ENCODE measurements around the gene UBE2C.
"Not testable (repeated sequence)": the region's sequence is repeated elsewhere in the genome, so short reads cannot be mapped to it uniquely, and the experiment has no call there.

Gene UBE2C

DNA sequence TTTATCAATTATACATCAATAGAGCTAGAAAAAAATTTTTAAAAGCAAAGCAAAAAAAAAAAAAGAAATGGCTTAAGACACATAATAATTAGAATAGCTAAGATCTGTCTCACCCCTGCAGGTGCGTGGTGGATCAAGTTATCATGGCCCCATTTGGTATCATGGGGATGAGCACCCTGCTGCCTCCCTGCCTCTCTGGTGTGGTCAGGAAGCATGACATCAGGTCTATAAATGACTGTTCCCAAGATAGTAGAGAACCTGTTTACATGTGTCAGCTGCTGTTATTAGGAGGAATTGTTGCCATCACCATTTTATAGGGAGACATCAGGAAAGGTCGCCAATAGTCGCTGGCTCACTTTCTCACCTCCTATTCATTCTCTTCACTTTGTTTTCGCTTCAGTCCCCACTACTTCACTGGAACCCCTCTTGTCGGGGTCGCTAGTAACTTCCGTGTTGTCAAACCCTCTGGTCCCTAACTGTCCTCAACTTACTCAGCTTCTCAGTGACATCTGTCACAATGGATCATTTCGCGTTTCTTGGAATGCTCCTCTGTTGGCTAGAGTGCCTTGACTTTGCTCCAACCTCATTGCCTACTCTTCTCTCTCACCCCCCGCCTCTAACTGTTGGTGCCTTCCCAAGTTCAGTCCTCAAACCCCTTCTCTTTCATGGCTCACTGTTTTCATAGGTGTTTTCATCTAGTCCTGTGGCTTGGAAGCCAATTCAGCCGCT is 15.9 kb upstream of the UBE2C start:
- no peak overlapping the region for H3K4me3 ChIP-seq (ENCODE audit: low read depth, low read length)
- no peaks in the 10 kb centered on the region for H3K9me3 ChIP-seq
- no peaks in the 10 kb centered on the region for H3K4me1 ChIP-seq
- peaks cover 24% of the 10 kb centered on the region for H3K36me3 ChIP-seq
- DNase-seq = no peak
- no peaks in the 10 kb centered on the region for H3K27me3 ChIP-seq
- TF ChIP-seq, protein P1, sequence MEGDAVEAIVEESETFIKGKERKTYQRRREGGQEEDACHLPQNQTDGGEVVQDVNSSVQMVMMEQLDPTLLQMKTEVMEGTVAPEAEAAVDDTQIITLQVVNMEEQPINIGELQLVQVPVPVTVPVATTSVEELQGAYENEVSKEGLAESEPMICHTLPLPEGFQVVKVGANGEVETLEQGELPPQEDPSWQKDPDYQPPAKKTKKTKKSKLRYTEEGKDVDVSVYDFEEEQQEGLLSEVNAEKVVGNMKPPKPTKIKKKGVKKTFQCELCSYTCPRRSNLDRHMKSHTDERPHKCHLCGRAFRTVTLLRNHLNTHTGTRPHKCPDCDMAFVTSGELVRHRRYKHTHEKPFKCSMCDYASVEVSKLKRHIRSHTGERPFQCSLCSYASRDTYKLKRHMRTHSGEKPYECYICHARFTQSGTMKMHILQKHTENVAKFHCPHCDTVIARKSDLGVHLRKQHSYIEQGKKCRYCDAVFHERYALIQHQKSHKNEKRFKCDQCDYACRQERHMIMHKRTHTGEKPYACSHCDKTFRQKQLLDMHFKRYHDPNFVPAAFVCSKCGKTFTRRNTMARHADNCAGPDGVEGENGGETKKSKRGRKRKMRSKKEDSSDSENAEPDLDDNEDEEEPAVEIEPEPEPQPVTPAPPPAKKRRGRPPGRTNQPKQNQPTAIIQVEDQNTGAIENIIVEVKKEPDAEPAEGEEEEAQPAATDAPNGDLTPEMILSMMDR (IDR thresholded peaks at IDR 0.05; ENCODE audit: low read depth, low read length) = no peak

DNA sequence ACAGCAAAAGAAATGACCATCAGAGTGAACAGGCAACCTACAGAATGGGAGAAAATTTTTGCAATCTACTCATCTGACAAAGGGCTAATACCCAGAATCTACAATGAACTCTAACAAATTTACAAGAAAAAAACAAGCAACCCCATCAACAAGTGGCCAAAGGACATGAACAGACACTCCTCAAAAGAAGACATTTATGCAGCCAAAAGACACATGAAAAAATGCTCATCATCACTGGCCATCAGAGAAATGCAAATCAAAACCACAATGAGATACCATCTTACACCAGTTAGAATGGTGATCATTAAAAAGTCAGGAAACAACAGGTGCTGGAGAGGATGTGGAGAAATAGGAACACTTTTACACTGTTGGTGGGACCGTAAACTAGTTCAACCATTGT is 14.9 kb upstream of the UBE2C start:
- not testable (repeated sequence) for H3K9me3 ChIP-seq; DNase-seq; H3K4me3 ChIP-seq (ENCODE audit: low read depth, low read length); H3K4me1 ChIP-seq; H3K27me3 ChIP-seq
- peaks cover 34% of the 10 kb centered on the region for H3K36me3 ChIP-seq

DNA sequence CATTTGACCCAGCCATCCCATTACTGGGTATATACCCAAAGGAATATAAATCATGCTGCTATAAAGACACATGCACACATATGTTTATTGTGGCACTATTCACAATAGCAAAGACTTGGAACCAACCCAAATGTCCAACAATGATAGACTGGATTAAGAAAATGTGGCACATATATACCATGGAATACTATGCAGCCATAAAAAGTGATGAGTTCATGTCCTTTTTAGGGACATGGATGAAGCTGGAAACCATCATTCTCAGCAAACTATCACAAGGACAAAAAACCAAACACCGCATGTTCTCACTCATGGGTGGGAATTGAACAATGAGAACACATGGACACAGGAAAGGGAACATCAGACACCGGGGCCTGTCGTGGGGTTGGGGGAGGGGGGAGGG is 14.5 kb upstream of the UBE2C start:
- not testable (repeated sequence) for H3K4me1 ChIP-seq; DNase-seq; H3K27me3 ChIP-seq; H3K4me3 ChIP-seq (ENCODE audit: low read depth, low read length); H3K9me3 ChIP-seq
- peaks cover 39% of the 10 kb centered on the region for H3K36me3 ChIP-seq

DNA sequence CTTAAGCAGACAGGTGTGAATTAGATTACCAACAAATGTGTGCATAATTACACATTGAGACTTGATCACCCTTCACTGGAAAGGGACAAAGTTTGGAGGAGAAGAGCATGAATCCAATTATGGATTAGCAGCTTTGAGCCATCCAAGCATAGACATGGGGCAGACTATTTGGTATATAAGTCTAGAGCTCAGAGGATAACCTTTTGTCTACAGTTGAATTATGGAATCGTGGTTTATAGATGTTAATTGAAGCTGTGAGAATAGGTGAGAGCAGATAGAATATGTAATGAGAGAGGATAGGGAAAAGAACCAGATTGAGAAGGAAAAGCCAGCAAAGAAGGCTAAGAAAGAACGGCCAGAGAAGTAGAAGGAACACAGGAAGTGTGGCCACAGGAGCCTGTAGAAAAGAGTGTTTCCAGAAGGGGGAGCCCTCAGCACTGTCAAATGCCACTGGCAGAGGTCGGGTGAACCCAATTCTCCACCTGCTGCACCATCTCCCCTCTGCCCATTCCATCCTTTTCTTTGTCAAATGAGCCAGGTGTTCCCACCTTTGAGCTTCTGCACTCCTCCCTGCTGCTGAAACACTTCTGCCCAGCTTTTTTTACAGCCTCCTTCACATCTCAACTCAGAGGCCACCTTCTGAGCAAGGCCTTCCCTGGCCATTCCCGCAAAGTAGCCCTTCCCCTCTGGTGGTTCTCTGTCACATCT is 13.4 kb upstream of the UBE2C start:
- Histone ChIP-seq H3K4me1 (no peaks in the 10 kb centered on the region), H3K4me3 (ENCODE audit: low read depth, low read length) (no peak overlapping the region), H3K27me3 (no peaks in the 10 kb centered on the region), H3K36me3 (peaks cover 45% of the 10 kb centered on the region), H3K9me3 (no peaks in the 10 kb centered on the region)
- peak; percentile 74 for DNase-seq
- TF ChIP-seq, protein P1 (IDR thresholded peaks at IDR 0.05; ENCODE audit: low read depth, low read length) = peak; percentile 89

DNA sequence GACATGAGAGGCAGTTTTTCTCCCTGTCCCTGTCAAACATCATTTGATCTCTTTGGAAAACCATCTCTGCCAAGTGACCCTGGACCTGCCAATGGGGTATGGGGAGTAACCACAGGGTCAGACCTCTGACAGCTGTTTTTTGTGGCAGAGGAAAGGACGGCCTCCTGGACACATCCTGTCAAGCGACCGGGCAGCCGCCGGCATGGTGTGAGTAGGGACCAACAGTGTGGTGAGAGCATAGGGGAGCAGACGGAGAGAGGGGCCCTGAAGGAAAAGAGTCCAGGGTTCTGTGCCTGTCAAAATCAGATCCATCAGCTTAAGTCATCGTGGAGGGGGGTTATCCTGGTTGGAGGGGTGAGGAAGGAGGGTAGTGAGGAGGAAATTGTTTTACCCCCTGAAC is 10.6 kb upstream of the UBE2C start:
- H3K4me3 ChIP-seq (ENCODE audit: low read depth, low read length) = no peak overlapping the region
- H3K27me3 ChIP-seq = no peaks in the 10 kb centered on the region
- TF ChIP-seq, protein P1 (IDR thresholded peaks at IDR 0.05; ENCODE audit: low read depth, low read length) = no peak
- no peaks in the 10 kb centered on the region for H3K4me1 ChIP-seq
- DNase-seq = no peak
- peaks cover 51% of the 10 kb centered on the region for H3K36me3 ChIP-seq
- no peaks in the 10 kb centered on the region for H3K9me3 ChIP-seq

DNA sequence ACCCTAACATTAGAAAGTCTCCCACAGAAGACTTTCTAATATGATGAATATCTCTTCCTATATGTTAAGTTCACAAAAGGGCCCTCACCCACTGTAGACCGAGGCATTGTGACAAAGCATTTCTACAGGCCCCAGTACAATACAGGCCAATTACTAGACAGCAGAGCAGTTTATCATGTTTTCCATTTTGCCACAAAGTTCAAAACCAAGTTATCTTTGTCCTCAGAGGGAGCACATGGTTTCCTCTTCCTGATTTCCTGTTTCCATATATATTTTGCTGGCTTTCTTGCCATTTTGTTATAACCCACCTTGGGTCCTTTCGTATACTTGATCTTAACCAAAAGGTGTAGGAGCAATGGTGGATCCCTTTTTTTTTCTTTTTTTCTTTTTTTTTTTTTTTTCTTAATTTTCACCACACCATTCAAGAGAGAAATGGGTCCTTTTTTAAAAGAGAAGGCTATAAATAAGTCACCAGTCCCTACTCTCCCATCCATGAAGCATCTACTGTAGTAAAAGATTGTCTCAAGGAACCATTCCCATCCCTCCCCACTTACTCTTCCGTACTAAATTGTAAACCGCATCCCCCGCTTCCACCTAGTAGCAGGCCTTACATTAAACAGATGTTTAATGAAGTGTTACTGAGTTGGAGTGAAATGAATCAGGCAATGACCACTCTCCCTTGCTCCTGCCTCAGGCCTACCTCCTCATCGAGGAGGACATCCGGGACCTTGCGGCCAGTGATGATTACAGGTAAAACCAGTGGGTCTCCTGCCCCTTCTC is 2.1 kb upstream of the UBE2C start:
- Histone ChIP-seq H3K36me3 (peaks cover 43% of the 10 kb centered on the region), H3K27me3 (no peaks in the 10 kb centered on the region), H3K9me3 (no peaks in the 10 kb centered on the region), H3K4me3 (ENCODE audit: low read depth, low read length) (no peak overlapping the region), H3K4me1 (no peaks in the 10 kb centered on the region)
- TF ChIP-seq, protein P1 (IDR thresholded peaks at IDR 0.05; ENCODE audit: low read depth, low read length) = no peak
- no peak for DNase-seq

DNA sequence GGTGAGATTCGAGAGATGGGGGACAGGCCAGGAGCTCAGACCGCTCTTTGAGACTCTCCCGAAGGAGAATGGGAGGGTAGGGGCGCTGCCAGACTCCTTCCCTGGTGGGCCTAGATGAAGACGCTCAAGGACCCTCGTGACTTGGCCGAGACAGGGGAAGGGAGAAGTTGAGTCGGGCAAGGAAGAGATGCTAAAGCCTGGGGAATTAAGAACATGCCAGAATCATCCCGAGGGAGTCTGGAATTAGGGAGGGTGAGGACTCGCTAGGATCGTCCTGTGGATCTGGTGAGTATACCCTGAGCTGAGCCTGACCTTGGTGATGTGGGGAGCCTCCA is 529 bp downstream of the UBE2C start:
- Histone ChIP-seq H3K36me3 (peaks cover 51% of the 10 kb centered on the region), H3K4me3 (ENCODE audit: low read depth, low read length) (peak overlapping the region; percentile 92), H3K27me3 (no peaks in the 10 kb centered on the region), H3K4me1 (no peaks in the 10 kb centered on the region), H3K9me3 (no peaks in the 10 kb centered on the region)
- TF ChIP-seq, protein P1 (IDR thresholded peaks at IDR 0.05; ENCODE audit: low read depth, low read length) = no peak
- DNase-seq = no peak
